Endothelial cell of umbilical vein (primary cell): ENCODE measurements around the gene ZNF474. TPM values are rescaled to one million over a fixed set of nuclear protein-coding genes. Genes with fewer than 3 reads are reported as not detected.

Experiments used
- BruUV-seq: library from RNA; stranded (reverse); fragments of 400-500 nt; replicated peaks from 2 replicates; lab custom pipeline; 2021; lab: Mats Ljungman, UMichigan
- CTCF ChIA-PET: fragments of 300-600, 350-600 bp; sonication (Branson Sonifier 250); formaldehyde crosslinking; loops from one replicate; lab custom pipeline; 2021; ENCODE audit warnings: antibody characterized with exemption, inconsistent platforms; lab: Charles Lee
- POLR2A ChIA-PET: fragments of 300-600, 350-600 bp; sonication (Branson Sonifier 250); formaldehyde crosslinking; loops from one replicate; lab custom pipeline; 2021; ENCODE audit warnings: antibody characterized with exemption, inconsistent platforms; lab: Charles Lee
- DNase-seq: peaks from one replicate; pipeline ENCODE4 v3.0.0-alpha.2; 2011; ENCODE audit warnings: low read depth, low spot score
- FAIRE-seq: peaks from 2 replicates; lab custom pipeline; 2011; peaks lifted over from hg19 to GRCh38; lab: Jason Lieb, UNC
- H2AFZ ChIP-seq: 2 replicates; pipeline ENCODE4 v1.6.0; 2012; ENCODE audit warnings: low read depth, low read length, control low read depth, inconsistent platforms
- H3K27ac ChIP-seq: 2 replicates; pipeline ENCODE4 v1.5.1; 2011; ENCODE audit warnings: low read depth, mild to moderate bottlenecking, control low read depth, low read length, moderate library complexity; ENCODE audit not compliant: insufficient read depth
- H3K27me3 ChIP-seq, 2 experiments: 2 replicates each; pipeline versions ENCODE4 v1.6.0 to v1.6.1; 2011; ENCODE audit warnings: low read length in 2 of 2, mixed read lengths in 1 of 2; ENCODE audit not compliant: control insufficient read depth in 2 of 2, insufficient read depth in 2 of 2
- H3K36me3 ChIP-seq, 2 experiments: 2 replicates in 1 of 2; 3 replicates in 1 of 2; pipeline ENCODE4 v1.5.1; 2011; ENCODE audit warnings: low read length in 2 of 2, mild to moderate bottlenecking in 1 of 2, moderate library complexity in 1 of 2; ENCODE audit not compliant: control insufficient read depth in 2 of 2, insufficient read depth in 2 of 2; ENCODE audit errors: extremely low read depth in 1 of 2
- H3K4me1 ChIP-seq: 3 replicates; pipeline ENCODE4 v1.5.1; 2011; ENCODE audit warnings: mild to moderate bottlenecking, low read length; ENCODE audit not compliant: control insufficient read depth, insufficient read depth; ENCODE audit errors: extremely low read depth
- H3K4me2 ChIP-seq: 2 replicates; pipeline ENCODE4 v1.6.1; 2011; ENCODE audit warnings: low read length, control low read depth, mixed read lengths; ENCODE audit not compliant: insufficient read depth
- H3K4me3 ChIP-seq, 3 experiments: fragments of 200-600 bp in 1 of 3; sonication (generic), shearing (Covaris generic) in 1 of 3; replicated peaks in 1 of 3; 2 replicates each; pipeline ENCODE4 v1.5.1; 2011 to 2016; ENCODE audit warnings: control low read depth in 3 of 3, low read length in 3 of 3, mild to moderate bottlenecking in 2 of 3, inconsistent platforms in 1 of 3, low read depth in 1 of 3, moderate library complexity in 1 of 3; ENCODE audit not compliant: insufficient read depth in 1 of 3
- H3K79me2 ChIP-seq: 2 replicates; pipeline ENCODE4 v1.6.0; 2012; ENCODE audit warnings: low read length, inconsistent platforms; ENCODE audit not compliant: control insufficient read depth, insufficient read depth
- H3K9ac ChIP-seq: replicated peaks from 2 replicates; pipeline ENCODE3; 2011; ENCODE audit warnings: low read length, control low read depth; ENCODE audit not compliant: insufficient read depth; ENCODE audit errors: extremely low read depth
- H3K9me1 ChIP-seq: replicated peaks from 3 replicates; pipeline ENCODE4 v1.6.0; 2011; ENCODE audit warnings: mild to moderate bottlenecking, low read length; ENCODE audit not compliant: control insufficient read depth, insufficient read depth; ENCODE audit errors: extremely low read depth
- H3K9me3 ChIP-seq: replicated peaks from 2 replicates; pipeline ENCODE4 v1.5.1; 2012; ENCODE audit warnings: low read length, inconsistent platforms; ENCODE audit not compliant: control insufficient read depth, insufficient read depth
- H4K20me1 ChIP-seq: replicated peaks from 2 replicates; pipeline ENCODE3; 2011; ENCODE audit warnings: mild to moderate bottlenecking, low read length; ENCODE audit not compliant: control insufficient read depth, insufficient read depth; ENCODE audit errors: extremely low read depth
- CTCF ChIP-seq, 2 donors: IDR thresholded peaks; 1 replicate in 1 of 2; 2 replicates in 1 of 2; pipeline ENCODE4 v1.5.1; 2011; ENCODE audit warnings: low read length in 2 of 2, mild to moderate bottlenecking in 2 of 2, moderate library complexity in 2 of 2, control low read depth in 1 of 2, inconsistent platforms in 1 of 2, low read depth in 1 of 2; ENCODE audit not compliant: insufficient read depth in 1 of 2; ENCODE audit errors: extremely low read depth in 1 of 2
- POLR2AphosphoS5 ChIP-seq: IDR thresholded peaks from 2 replicates; pipeline ENCODE4 v1.6.1; 2012; ENCODE audit warnings: low read depth, mild to moderate bottlenecking, control low read depth, low read length, moderate library complexity; ENCODE audit not compliant: insufficient read depth
- dilution Hi-C: fragments of 300-500 bp; cut with MboI; formaldehyde crosslinking; loops from one replicate; pipeline ENCODE4 v1.15.0; 2019; ENCODE audit warnings: low sequenced_read_pairs; ENCODE audit not compliant: extremely low pct_ligation_motif_present
- intact Hi-C: fragments of 100-400 bp; cut with micrococcal nuclease; formaldehyde crosslinking; loops from one replicate; pipeline ENCODE4 v1.10.0; 2022
- polyA plus RNA-seq, 4 experiments: library from polyadenylated mRNA; depleted of rRNA in 3 of 4; stranded (reverse) in 3 of 4; unstranded in 1 of 4; fragments of >200 nt; gene quantifications; 2 replicates each; pipeline versions ENCODE4 v1.2.1 to v1.2.3, GENCODE V29; 2011 to 2012; ENCODE audit warnings: missing spikeins in 1 of 4
- total RNA-seq: library from RNA; stranded (reverse); gene quantifications from 2 replicates; pipeline ENCODE4 v1.2.3, GENCODE V29; 2021

Gene ZNF474
- total and polyA plus RNA-seq, 2 donors (not counting 3 experiments of a cell fraction or from before 2014, with no cell fraction given), result 0.03 TPM; not detected in 1

GRCh38 chr5:122192497-122193496 is 63.5 kb downstream of the ZNF474 start:
- FAIRE-seq (peak; percentile 72), DNase-seq (peak; percentile 76)
- no peaks in the 10 kb centered on the region for H3K36me3 ChIP-seq
- no peaks in the 10 kb centered on the region for H4K20me1 ChIP-seq
- H3K27me3 ChIP-seq, result peaks cover under 1 to 3% of the 10 kb centered on the region in 2 experiments
- no peak overlapping the region for H3K4me3 ChIP-seq
- no peak overlapping the region for H3K9ac ChIP-seq
- H3K4me1 ChIP-seq, result peaks cover 6% of the 10 kb centered on the region
- no peaks in the 10 kb centered on the region for H3K9me3 ChIP-seq
- dilution Hi-C loops, result loop anchor here (25.0 kb wide), 1 partner anchor 105 kb away; the partner anchor contains the start of gene LOX
- ChIA-PET CTCF (interaction anchor here (0.8 to 1.6 kb wide), 2 partner anchors 8 to 223 kb away, joined by 3 to 4 read pairs; no protein-coding TSS in a partner anchor), POLR2A (no interaction called here)
- H3K9me1 ChIP-seq, result no peaks in the 10 kb centered on the region
- no TSS peak for BruUV-seq
- no peak overlapping the region for H2AFZ ChIP-seq
- TF ChIP-seq POLR2AphosphoS5, result no peak
- TF ChIP-seq CTCF (IDR thresholded peaks at IDR 0.05; ENCODE audit: extremely low read depth in 1 of 2, insufficient read depth in 1 of 2, low read depth in 1 of 2, low read length in 2 of 2), result peak; percentile 51 to 58
- intact Hi-C loops, result loop anchor here (1.0 to 10.0 kb wide), 3 partner anchors 222 to 1152 kb away; no protein-coding TSS in a partner anchor
- H3K79me2 ChIP-seq, result no peaks in the 10 kb centered on the region
- H3K27ac ChIP-seq, result no peak overlapping the region
- no peak overlapping the region for H3K4me2 ChIP-seq
